Activated CD4-positive, alpha-beta T cell treated with anti-CD3 and anti-CD28 coated beads, Interleukin-2, amount 10 ng/mL, durations not matched to agents 7 days and 5 days (primary cell): ENCODE results near the gene BSN. TPM values are rescaled to one million over a fixed set of nuclear protein-coding genes. Genes with fewer than 3 reads are reported as not detected.

Experiments
- CTCF ChIA-PET: fragments of 350-600 bp; sonication (Branson Sonifier 250); formaldehyde crosslinking; loops from one replicate; lab custom pipeline; 2021; ENCODE audit warnings: antibody characterized with exemption; lab: Charles Lee
- POLR2A ChIA-PET: fragments of 350-600 bp; sonication (Branson Sonifier 250); formaldehyde crosslinking; loops from one replicate; lab custom pipeline; 2021; ENCODE audit warnings: antibody characterized with exemption; lab: Charles Lee
- DNase-seq: peaks from one replicate; pipeline ENCODE4 v3.0.0-alpha.2; 2020
- H3K27ac Mint-ChIP-seq: one replicate; pipeline ENCODE4 v1.8.0; 2021; ENCODE audit warnings: mild to moderate bottlenecking, moderate library complexity, mixed read lengths
- H3K27me3 Mint-ChIP-seq: one replicate; pipeline ENCODE4 v1.8.0; 2021; ENCODE audit warnings: mixed read lengths
- H3K36me3 Mint-ChIP-seq: one replicate; pipeline ENCODE4 v1.8.0; 2021; ENCODE audit warnings: low read depth, mixed read lengths
- H3K4me1 Mint-ChIP-seq: one replicate; pipeline ENCODE4 v1.8.0; 2021; ENCODE audit warnings: mixed read lengths
- H3K4me3 Mint-ChIP-seq: one replicate; pipeline ENCODE4 v1.8.0; 2021; ENCODE audit warnings: mild to moderate bottlenecking, moderate library complexity, mixed read lengths
- H3K9me3 Mint-ChIP-seq: one replicate; pipeline ENCODE4 v1.8.0; 2021; ENCODE audit warnings: mixed read lengths
- total RNA-seq, 2 experiments: library from RNA; stranded (reverse); gene quantifications; one replicate each; pipeline ENCODE4 v1.2.3, GENCODE V29; 2021

The BSN gene
- total RNA-seq, 2 experiments from 2014 or later, result 0.06 to 0.07 TPM

DNA sequence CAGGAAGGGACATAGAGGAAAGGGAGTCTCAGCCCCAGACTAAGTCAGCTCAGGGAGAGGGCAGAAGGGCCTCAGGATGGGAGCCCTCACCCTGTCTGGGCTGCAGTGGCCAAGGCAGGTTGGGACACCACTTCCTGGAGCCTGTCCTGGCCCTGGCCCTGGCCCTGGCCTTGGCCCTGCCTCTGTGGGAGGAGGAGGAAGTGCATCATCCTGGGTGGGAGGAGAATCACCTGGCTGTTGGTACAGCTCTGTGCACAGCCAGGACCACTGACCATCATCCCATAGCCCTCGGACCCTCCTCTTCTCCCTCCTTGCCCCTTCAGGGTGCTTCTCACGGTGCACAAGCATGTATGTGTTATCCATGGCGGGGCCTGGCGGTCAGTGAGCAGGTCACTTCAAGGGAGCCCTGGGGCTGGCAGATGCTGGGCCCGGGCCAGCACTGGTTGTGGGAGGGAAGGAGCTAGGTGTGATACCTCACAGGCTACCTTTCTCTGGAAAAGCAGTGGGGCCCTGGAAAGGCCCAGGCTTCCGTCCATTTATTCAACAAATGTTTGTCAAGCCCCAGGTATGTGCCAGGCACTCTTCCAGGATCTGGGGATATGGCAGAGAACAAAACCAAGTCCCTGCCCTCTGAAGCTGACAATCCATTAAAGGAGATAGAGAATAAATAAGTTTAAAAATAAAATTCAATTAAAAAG lies 111.7 kb downstream of the BSN start:
- no peaks in the 10 kb centered on the region for H3K27me3 Mint-ChIP-seq
- H3K9me3 Mint-ChIP-seq, result no peaks in the 10 kb centered on the region
- POLR2A ChIA-PET, result no interaction called here
- no peak for DNase-seq
- H3K4me3 Mint-ChIP-seq, result no peak overlapping the region
- no peaks in the 10 kb centered on the region for H3K36me3 Mint-ChIP-seq
- H3K27ac Mint-ChIP-seq, result no peak overlapping the region
- CTCF ChIA-PET, result interaction anchor here (0.9 to 4.9 kb wide), 2 partner anchors 57 to 126 kb away, joined by 3 to 20 read pairs; no protein-coding TSS in a partner anchor
- H3K4me1 Mint-ChIP-seq, result peaks cover 4% of the 10 kb centered on the region

DNA sequence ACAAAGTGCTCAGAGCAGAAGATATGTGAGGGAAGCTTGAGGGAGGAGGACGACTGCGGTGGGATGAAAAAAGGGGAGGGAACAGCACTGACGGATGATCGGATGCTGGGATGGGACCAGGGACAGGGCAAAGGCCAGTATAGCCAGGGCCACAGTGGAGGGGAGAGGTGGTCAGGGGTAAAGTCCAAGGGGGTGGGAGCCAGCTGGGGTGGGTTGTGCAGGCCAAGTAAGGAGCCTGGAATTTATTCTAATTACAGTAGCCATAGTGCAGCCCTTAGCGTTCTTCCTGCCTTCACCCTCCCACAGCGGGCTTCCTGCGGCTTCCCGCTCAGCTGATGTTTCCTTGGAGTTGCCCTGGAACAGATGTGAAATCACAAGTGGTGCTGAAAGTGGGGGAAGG lies 112.3 kb downstream of the BSN start:
- ChIA-PET POLR2A (no interaction called here), CTCF (interaction anchor here (0.9 to 4.9 kb wide), 2 partner anchors 57 to 126 kb away, joined by 3 to 20 read pairs; no protein-coding TSS in a partner anchor)
- H3K27me3 Mint-ChIP-seq, result no peaks in the 10 kb centered on the region
- H3K4me3 Mint-ChIP-seq, result no peak overlapping the region
- H3K4me1 Mint-ChIP-seq, result peaks cover 4% of the 10 kb centered on the region
- no peak for DNase-seq
- H3K36me3 Mint-ChIP-seq, result no peaks in the 10 kb centered on the region
- H3K27ac Mint-ChIP-seq, result no peak overlapping the region
- no peaks in the 10 kb centered on the region for H3K9me3 Mint-ChIP-seq

DNA sequence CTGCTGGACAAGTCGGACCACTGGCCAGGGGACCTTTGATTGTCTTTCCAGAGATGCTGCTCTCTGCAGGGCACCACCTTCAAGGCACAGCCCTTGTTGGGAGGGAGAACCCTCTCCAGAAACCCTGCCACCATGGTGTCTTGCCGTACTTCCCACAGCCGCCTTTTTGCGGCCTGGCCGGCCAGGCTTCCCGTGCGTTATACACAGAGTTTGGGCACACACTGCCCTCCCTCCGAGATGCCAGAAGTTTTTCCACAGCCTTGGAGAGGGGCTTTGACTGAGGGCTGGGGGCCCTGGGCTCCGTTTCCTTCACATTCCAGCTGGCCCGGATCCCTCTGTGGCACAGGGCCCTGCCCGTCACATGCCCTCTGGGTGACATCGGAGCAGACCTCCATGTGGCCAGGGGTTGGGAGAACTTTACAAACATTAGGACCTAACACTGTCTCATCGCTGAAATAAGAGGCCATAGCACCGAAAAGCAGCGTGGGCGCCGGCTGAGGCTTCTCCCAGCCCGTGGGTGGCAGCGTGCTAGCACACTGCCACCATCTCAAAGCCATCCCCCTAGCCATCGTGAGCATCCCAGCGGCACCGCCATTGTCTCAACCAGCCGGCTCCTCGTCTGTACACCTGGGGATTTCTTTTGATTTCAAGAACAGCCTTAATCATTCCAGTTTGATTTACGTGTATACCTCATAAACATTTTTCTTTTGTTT lies 113.6 kb downstream of the BSN start:
- peaks cover 2% of the 10 kb centered on the region for H3K36me3 Mint-ChIP-seq
- no peak for DNase-seq
- no peak overlapping the region for H3K4me3 Mint-ChIP-seq
- POLR2A ChIA-PET, result no interaction called here
- peaks cover 10% of the 10 kb centered on the region for H3K4me1 Mint-ChIP-seq
- H3K27me3 Mint-ChIP-seq, result no peaks in the 10 kb centered on the region
- CTCF ChIA-PET, result no interaction called here
- no peaks in the 10 kb centered on the region for H3K9me3 Mint-ChIP-seq
- no peak overlapping the region for H3K27ac Mint-ChIP-seq

DNA sequence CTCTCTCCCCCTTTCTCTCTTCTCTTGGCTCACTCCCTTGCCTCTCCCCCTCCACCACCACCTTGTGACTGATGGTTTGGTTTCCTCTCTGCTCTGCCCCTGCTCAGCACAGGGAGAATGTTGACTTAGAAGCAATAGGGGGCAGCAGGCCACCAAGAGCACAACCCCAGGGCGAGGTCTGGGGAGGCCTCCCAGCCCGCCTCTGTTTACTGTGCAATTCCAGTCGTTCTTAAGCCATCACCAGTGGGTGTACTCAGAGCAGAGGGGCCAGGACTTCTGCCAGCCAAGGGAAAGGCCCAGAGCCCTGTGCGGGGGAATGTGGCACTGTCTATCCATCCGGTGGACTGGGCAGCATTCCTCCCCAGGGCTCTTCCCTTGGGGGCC lies 114.1 kb downstream of the BSN start:
- H3K27me3 Mint-ChIP-seq, result no peaks in the 10 kb centered on the region
- POLR2A ChIA-PET, result no interaction called here
- H3K27ac Mint-ChIP-seq, result no peak overlapping the region
- H3K4me1 Mint-ChIP-seq, result peaks cover 14% of the 10 kb centered on the region
- H3K4me3 Mint-ChIP-seq, result no peak overlapping the region
- H3K36me3 Mint-ChIP-seq, result peaks cover 2% of the 10 kb centered on the region
- DNase-seq, result no peak
- CTCF ChIA-PET, result no interaction called here
- H3K9me3 Mint-ChIP-seq, result no peaks in the 10 kb centered on the region

DNA sequence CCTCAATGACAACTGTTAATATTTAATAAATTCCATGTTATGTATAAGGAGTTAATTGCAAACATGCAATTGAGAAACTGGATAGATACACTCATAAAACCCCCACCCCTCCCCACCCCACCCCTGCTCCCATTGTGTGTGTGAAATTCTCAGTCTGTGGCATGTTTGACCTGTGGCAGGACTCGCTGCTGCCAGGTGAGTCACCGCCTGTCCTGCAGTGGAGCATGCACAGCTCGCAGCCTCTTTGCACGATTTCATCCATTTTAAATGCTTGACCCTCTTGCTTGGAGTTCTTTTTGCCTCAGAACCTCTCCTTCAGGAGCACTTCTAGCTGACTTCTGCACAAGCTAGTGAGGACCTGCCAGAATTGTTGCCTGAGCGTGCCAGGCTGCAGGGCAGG lies 114.6 kb downstream of the BSN start:
- H3K4me3 Mint-ChIP-seq, result no peak overlapping the region
- peaks cover 18% of the 10 kb centered on the region for H3K4me1 Mint-ChIP-seq
- no peaks in the 10 kb centered on the region for H3K27me3 Mint-ChIP-seq
- no peak overlapping the region for H3K27ac Mint-ChIP-seq
- H3K9me3 Mint-ChIP-seq, result no peaks in the 10 kb centered on the region
- DNase-seq, result no peak
- ChIA-PET POLR2A (no interaction called here), CTCF (interaction anchor here (0.6 to 1.6 kb wide), 2 partner anchors 128 to 129 kb away, joined by 3 to 6 read pairs; no protein-coding TSS in a partner anchor)
- peaks cover 2% of the 10 kb centered on the region for H3K36me3 Mint-ChIP-seq

DNA sequence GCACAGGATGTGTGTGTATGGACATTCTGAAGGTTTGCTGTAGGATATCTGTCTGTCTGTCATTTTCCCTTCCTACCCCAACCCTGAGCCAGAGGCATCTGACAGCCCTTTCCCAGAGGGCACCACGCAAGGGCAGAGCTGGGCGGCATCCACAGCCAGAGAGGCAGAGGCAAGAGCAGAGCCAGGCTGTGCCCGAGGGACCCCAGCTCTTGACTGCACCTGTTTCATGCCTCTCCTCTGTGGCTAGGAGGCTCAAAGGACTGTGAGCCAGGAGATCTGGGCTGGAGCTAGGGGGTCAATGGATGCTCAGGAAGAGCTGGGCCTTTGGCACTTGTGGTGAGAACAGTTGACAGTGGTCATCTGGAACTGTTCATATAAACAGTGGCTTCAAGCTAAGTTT lies 115.1 kb downstream of the BSN start:
- Mint-ChIP-seq H3K36me3 (peaks cover 2% of the 10 kb centered on the region), H3K27me3 (no peaks in the 10 kb centered on the region), H3K27ac (no peak overlapping the region), H3K4me1 (peaks cover 18% of the 10 kb centered on the region), H3K9me3 (no peaks in the 10 kb centered on the region), H3K4me3 (no peak overlapping the region)
- POLR2A ChIA-PET, result no interaction called here
- DNase-seq, result no peak
- CTCF ChIA-PET, result interaction anchor here (0.6 to 1.6 kb wide), 2 partner anchors 128 to 130 kb away, joined by 3 to 6 read pairs; no protein-coding TSS in a partner anchor

DNA sequence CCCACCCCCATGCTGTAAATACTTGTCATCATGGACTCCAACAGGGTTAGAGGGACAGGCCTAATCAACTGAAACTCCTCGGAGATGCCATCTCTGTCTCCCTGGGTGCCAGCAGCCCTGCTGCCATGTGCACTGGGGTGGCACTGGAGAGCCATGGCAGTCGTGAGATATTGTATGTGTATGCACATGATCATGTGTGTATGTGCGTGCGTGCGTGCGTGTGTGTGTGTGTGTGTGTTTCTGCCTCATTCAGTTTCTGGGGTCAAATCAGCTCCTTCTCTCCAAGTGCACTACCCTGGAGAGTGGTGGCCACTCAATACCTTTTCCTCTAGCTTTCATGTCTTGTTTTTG lies 116.6 kb downstream of the BSN start:
- H3K4me1 Mint-ChIP-seq, result peaks cover 31% of the 10 kb centered on the region
- no peak for DNase-seq
- peaks cover 7% of the 10 kb centered on the region for H3K36me3 Mint-ChIP-seq
- H3K9me3 Mint-ChIP-seq, result no peaks in the 10 kb centered on the region
- no peak overlapping the region for H3K27ac Mint-ChIP-seq
- H3K4me3 Mint-ChIP-seq, result no peak overlapping the region
- POLR2A ChIA-PET, result interaction anchor here (1.6 kb wide), 1 partner anchor 131 kb away, joined by 13 read pairs; no protein-coding TSS in a partner anchor
- CTCF ChIA-PET, result interaction anchor here (0.7 to 3.3 kb wide), 9 partner anchors 8 to 132 kb away, joined by 4 to 88 read pairs (median 7); no protein-coding TSS in a partner anchor
- H3K27me3 Mint-ChIP-seq, result no peaks in the 10 kb centered on the region

DNA sequence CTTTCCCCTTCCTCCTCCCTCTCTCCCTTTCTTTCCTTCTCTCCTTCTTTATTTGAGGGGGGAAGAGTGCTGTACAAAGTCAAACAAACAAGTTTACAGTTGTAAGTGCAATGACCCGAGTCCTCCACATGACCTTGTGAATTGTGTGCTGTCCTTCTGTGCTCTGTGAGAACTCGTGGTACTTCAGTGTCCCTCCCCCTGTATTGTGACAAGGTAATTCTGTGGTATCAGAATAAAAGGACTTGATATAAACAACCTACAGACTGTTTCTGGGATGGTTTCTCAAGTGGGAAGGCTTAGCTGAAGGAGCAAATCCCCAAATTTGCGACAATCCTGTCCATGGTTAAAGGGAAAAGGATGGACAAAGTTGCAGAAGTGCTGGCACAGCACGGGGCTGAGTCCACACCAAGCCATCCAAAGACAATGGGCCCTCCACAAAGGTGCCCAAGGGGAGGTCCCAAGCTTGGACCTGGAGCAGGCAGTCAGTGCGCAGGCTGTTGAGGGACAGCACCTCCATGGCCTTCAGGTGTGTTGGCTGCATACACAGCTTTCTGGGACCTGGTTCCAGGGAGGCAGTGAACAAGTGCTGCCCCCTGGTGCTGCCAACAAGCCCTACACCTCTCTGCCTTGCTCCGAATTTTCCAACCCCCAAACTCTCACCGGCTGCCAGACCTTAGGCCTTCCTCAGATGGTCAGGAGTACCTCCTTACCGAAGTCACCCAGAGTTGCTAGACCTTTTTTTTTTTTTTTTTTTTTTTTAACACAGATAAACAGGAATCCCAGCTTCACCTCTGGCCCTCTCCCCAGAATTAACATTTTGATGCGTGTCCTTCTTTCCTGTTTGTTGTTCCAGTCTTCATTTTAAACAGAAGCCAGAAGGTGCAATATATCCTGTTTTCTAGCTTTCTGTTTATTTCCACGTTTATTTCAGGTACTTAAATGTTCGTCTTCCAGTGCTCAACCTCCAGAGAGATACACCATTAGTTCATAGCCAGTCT lies 117.3 kb downstream of the BSN start:
- Mint-ChIP-seq H3K4me3 (peak overlapping the region; percentile 70), H3K36me3 (peaks cover 9% of the 10 kb centered on the region), H3K4me1 (peaks cover 33% of the 10 kb centered on the region), H3K27ac (peak overlapping the region; percentile 87), H3K9me3 (no peaks in the 10 kb centered on the region), H3K27me3 (no peaks in the 10 kb centered on the region)
- DNase-seq, result peak; percentile 78
- ChIA-PET CTCF (interaction anchor here (0.5 to 3.3 kb wide), 16 partner anchors 9 to 440 kb away, joined by 3 to 88 read pairs (median 4); partner anchors contain the start of gene BSN), POLR2A (interaction anchor here (0.7 to 1.6 kb wide), 2 partner anchors 70 to 132 kb away, joined by 7 to 13 read pairs; no protein-coding TSS in a partner anchor)

DNA sequence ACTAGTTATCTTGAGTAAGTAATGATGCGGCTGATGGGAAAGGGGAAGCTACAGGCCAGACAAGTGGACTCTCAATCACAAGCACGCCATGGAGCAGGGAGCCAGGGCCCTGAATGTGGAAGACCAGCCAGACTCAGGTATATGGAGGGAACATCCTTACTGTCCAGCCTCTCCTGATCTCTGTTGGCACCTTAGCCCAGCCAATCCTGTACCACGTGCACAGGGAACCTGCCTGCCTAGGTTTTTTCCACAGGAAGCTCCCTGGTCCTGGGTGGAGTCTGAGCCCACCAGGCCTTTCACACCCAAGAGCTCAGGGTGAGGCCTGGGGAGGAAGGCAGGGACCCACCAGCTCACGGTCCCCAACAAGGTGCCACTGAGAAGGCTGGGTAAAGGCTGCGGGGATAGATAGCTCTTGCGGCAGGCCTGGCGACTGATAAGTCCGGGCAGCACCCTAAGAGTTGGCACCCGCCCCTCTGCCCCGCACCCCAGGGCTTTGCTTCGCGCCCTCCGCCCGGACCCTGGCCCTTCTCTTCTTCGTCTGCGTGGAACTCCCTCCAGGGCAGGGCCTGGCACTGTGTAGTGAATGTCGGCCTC lies 118.9 kb downstream of the BSN start:
- CTCF ChIA-PET, result interaction anchor here (0.8 to 3.3 kb wide), 4 partner anchors 24 to 134 kb away, joined by 3 to 88 read pairs (median 8); no protein-coding TSS in a partner anchor
- no peaks in the 10 kb centered on the region for H3K9me3 Mint-ChIP-seq
- DNase-seq, result no peak
- H3K27ac Mint-ChIP-seq, result peak overlapping the region; percentile 99
- H3K4me1 Mint-ChIP-seq, result peaks cover 37% of the 10 kb centered on the region
- no peaks in the 10 kb centered on the region for H3K27me3 Mint-ChIP-seq
- peaks cover 15% of the 10 kb centered on the region for H3K36me3 Mint-ChIP-seq
- POLR2A ChIA-PET, result no interaction called here
- H3K4me3 Mint-ChIP-seq, result peak overlapping the region; percentile 84

DNA sequence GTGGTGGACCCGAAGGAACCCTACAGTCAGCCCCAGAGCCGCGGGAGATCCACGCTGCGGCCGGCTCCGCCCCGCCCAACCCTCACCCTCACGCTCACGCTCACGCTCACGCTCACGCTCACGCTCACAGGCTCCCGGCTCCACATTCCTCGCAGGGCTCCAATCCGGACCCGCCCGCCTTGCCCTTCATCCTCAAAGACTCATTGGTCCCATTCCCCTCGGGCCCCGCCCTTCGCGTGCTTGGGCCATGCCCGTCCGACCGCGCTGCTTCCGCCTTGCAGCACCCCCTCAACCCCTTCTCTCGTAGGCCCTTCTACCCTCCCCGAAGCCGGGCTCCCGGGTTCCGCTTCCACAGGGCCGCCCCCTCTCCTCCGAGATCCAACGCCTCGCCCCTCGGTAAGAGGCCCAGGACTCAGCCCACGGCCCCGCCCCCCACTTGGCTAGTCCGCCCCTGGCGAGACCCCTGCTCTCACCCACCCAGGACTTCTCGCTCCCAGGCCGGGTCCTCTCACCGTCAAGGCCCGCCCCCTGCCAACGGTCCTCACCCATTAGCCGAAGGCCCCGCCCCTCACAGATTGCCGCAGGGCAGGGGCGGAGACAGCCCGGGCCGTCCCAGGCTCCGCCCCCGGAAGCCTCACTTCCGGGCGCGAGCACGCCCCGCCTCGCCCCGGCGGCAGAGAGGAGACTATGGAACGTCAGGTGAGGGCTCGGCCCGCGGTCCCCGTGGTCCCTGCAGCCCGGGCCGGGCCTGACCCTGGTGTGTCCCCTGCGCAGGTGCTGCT lies 119.6 kb downstream of the BSN start, which contains the start of gene APEH:
APEH (plus strand) TSS at position 637 of the 782 bp plus-strand sequence; CDS start at position 688, 51 bp downstream.
- Mint-ChIP-seq H3K4me3 (peak within 1 kb of the TSS; percentile 84), H3K27ac (peak within 1 kb of the TSS; percentile 99), H3K9me3 (no peaks in the 10 kb centered on the region), H3K36me3 (peaks cover 16% of the 10 kb centered on the region), H3K4me1 (peaks cover 37% of the 10 kb centered on the region), H3K27me3 (no peaks in the 10 kb centered on the region)
- ChIA-PET POLR2A (no interaction called here), CTCF (interaction anchor here (0.8 to 3.3 kb wide), 3 partner anchors 106 to 135 kb away, joined by 4 to 88 read pairs (median 13); no protein-coding TSS in a partner anchor)
- DNase-seq, result peak; percentile 98

DNA sequence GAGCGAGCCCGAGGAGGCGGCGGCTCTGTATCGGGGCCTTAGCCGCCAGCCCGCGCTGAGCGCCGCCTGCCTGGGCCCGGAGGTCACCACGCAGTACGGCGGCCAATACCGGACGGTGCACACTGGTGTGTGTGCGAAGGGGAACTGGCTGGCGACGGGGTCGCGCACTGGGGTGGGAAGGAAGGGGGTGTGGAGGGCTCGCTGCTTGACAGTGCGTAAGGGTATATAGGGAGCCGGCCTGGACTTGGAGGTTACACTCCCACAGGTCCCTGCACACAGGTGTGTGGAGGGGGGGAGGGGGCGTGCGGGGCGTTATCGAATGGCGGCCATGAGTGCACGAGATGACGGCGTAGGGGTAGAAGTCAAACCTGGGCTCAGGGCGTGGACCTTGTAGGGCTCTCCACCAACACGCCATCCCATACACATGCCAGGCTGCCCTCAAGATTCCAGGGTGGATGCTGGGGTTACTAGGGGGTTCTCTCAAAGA lies 120.3 kb downstream of the BSN start:
- H3K4me1 Mint-ChIP-seq, result peaks cover 37% of the 10 kb centered on the region
- peak overlapping the region; percentile 84 for H3K4me3 Mint-ChIP-seq
- peaks cover 16% of the 10 kb centered on the region for H3K36me3 Mint-ChIP-seq
- CTCF ChIA-PET, result interaction anchor here (2.8 kb wide), 1 partner anchor 134 kb away, joined by 13 read pairs; no protein-coding TSS in a partner anchor
- H3K9me3 Mint-ChIP-seq, result no peaks in the 10 kb centered on the region
- no peak for DNase-seq
- no peaks in the 10 kb centered on the region for H3K27me3 Mint-ChIP-seq
- H3K27ac Mint-ChIP-seq, result peak overlapping the region; percentile 99
- POLR2A ChIA-PET, result no interaction called here
